Ascending aorta (tissue), 2 donors: ENCODE measurements around the gene RNF166. TPM values are rescaled to one million over a fixed set of nuclear protein-coding genes. Genes with fewer than 3 reads are reported as not detected.

ENCODE experiments used
- DNase-seq, 2 donors: peaks; one replicate each; pipeline ENCODE4 v3.0.0-alpha.2; 2019; ENCODE audit warnings: low spot score in 2 of 2
- H3K27ac ChIP-seq, 2 donors: fragments of 200-600 bp; sonication (generic); one replicate each; pipeline ENCODE4 v1.5.1; 2016 to 2017; ENCODE audit warnings: mild to moderate bottlenecking in 1 of 2
- H3K27me3 ChIP-seq: fragments of 200-600 bp; sonication (generic); one replicate; pipeline ENCODE4 v1.5.1; 2017
- H3K36me3 ChIP-seq, 2 donors: fragments of 200-600 bp; sonication (generic); one replicate each; pipeline ENCODE4 v1.5.1; 2016
- H3K4me1 ChIP-seq, 2 donors: fragments of 200-600 bp; sonication (generic); one replicate each; pipeline ENCODE4 v1.5.1; 2016 to 2017; ENCODE audit warnings: mild to moderate bottlenecking in 1 of 2
- H3K4me3 ChIP-seq, 2 donors: fragments of 200-600 bp; sonication (generic); one replicate each; pipeline ENCODE4 v1.5.1; 2016 to 2017; ENCODE audit warnings: mild to moderate bottlenecking in 1 of 2
- H3K9me3 ChIP-seq, 2 donors: fragments of 200-600 bp; sonication (generic); one replicate each; pipeline ENCODE4 v1.5.1; 2016
- intact Hi-C: fragments of 100-400 bp; cut with DNase I; formaldehyde crosslinking; loops from one replicate; pipeline ENCODE4 v1.15.1; 2023
- total RNA-seq: library from RNA; depleted of rRNA; stranded (reverse); fragments of >200 nt; gene quantifications from one replicate; pipeline ENCODE4 v1.1.0, GENCODE V29; 2016
- TF ChIP-seq, protein P1 (sequence below), 3 experiments: fragments of 200-600 bp in 2 of 3; fragments of 450-650 bp in 1 of 3; sonication (generic) in 2 of 3; IDR thresholded peaks; one replicate each; pipeline ENCODE4 v1.5.1; 2016 to 2019; ENCODE audit warnings: antibody characterized with exemption in 3 of 3, mild to moderate bottlenecking in 1 of 3, moderate library complexity in 1 of 3

Gene RNF166
- total RNA-seq, 1 donor from 2014 or later: 44.3 TPM

DNA sequence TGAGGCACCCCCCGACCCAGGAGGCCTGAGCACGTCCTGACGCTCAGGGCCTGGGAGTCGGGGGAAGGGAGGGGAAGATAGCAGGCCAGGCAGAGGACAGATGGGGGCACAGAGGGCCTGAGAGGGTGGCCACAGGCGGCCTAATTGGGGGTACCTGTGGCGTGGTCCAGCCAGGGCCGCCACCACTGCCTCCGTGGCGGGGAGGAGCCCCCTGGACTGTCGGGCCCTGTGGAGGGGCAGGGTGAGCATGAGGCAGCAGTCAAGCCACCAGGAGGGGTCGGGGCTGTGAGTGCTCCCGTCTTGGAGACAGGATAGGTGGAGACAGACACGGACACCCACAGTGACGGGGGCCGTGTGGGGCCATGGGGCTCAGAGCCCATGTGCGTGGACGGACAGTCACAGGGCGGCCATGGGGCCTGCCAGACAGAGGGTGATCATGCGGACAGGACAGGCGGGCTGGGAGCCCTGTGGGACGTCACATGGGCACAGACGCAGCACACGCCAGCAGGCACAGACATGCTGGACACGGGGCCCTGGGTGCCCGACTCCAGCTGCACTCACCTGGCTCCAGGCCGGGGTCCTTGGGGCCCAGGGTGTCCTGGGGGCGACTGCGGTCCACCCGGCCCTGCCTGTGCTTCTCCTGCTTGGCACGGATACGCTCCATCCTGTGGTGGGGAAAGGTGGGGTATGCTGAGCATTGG lies 18.8 kb upstream of the RNF166 start:
- no peak for DNase-seq
- Histone ChIP-seq H3K27ac (no peak overlapping the region), H3K9me3 (no peaks in the 10 kb centered on the region), H3K4me3 (no peak overlapping the region), H3K27me3 (no peaks in the 10 kb centered on the region), H3K36me3 (peaks cover 75 to 77% of the 10 kb centered on the region in 2 donors), H3K4me1 (no peaks in the 10 kb centered on the region)
- TF ChIP-seq, protein P1, sequence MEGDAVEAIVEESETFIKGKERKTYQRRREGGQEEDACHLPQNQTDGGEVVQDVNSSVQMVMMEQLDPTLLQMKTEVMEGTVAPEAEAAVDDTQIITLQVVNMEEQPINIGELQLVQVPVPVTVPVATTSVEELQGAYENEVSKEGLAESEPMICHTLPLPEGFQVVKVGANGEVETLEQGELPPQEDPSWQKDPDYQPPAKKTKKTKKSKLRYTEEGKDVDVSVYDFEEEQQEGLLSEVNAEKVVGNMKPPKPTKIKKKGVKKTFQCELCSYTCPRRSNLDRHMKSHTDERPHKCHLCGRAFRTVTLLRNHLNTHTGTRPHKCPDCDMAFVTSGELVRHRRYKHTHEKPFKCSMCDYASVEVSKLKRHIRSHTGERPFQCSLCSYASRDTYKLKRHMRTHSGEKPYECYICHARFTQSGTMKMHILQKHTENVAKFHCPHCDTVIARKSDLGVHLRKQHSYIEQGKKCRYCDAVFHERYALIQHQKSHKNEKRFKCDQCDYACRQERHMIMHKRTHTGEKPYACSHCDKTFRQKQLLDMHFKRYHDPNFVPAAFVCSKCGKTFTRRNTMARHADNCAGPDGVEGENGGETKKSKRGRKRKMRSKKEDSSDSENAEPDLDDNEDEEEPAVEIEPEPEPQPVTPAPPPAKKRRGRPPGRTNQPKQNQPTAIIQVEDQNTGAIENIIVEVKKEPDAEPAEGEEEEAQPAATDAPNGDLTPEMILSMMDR (IDR thresholded peaks at IDR 0.05): no peak
- intact Hi-C loops: no loop called here

- no peak for DNase-seq
- H3K36me3 ChIP-seq: peaks cover 85 to 88% of the 10 kb centered on the region in 2 donors
Observed at GRCh38 chr16:88723911-88724310, 17.7 kb upstream of the RNF166 start.

DNA sequence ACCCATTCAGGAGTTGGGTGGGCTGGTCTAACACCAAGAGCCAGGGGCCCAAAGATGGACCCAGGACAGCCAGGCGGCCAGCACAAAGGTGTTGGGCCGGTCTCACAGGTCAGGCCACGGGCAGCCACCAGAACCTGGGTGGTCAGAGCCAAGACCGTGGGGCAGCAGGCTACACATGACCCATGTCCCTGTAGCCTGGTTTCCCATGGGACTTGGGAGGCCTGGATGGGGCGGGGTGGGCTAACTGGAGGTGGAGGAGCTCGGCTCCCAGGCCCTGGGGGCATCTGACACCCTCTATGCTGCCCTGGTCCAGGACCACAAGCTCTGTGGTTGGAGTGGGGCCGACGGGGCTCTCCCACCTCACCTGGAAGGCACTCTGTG lies 17.3 kb upstream of the RNF166 start:
- DNase-seq: no peak
- TF ChIP-seq, protein P1 (IDR thresholded peaks at IDR 0.05): no peak
- Histone ChIP-seq H3K4me3 (no peak overlapping the region), H3K27ac (no peak overlapping the region), H3K4me1 (no peaks in the 10 kb centered on the region), H3K36me3 (peaks cover 89 to 92% of the 10 kb centered on the region in 2 donors), H3K9me3 (no peaks in the 10 kb centered on the region), H3K27me3 (no peaks in the 10 kb centered on the region)
- intact Hi-C loops: no loop called here

More at GRCh38 chr16:88723911-88724310, 17.7 kb upstream of the RNF166 start:
- Histone ChIP-seq H3K4me3 (no peak overlapping the region), H3K9me3 (no peaks in the 10 kb centered on the region), H3K4me1 (no peaks in the 10 kb centered on the region), H3K27ac (no peak overlapping the region), H3K27me3 (no peaks in the 10 kb centered on the region)
- TF ChIP-seq, protein P1 (IDR thresholded peaks at IDR 0.05): no peak
- intact Hi-C loops: no loop called here

DNA sequence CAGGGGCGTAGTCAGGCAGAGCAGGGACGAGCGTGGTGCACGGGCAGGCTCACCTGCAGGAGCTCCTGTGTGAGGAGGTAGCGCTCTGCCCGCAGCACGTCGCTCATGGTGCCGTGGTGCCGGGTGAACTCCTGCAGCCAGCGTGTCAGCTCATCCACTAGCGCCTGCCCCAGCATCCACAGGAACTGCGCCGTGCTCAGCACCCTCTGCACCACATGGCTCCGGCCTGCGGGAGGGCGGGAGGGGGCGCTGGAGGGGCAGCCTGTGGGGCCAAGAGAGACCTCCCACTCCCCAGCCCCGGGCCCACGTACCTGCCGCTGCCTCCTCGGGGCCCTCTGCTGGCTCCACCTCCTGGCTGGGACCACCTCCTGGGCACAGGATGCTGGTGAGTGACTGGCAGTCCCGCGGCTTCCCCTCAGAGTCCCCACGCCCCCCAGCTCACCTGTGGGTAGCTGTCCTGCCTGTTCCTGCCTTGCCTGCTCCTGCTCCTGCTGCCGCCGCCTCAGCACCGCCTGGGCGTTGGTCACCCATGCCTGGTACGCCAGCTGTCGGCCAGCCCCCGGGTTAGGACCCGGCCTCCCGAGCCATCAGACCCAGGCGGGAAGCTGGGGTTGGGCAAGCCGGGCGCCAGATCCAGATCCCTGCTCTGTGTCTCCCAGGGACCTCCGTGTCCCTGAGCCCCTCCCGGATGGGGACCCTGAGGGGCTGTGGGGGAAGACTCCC lies 16.7 kb upstream of the RNF166 start:
- DNase-seq: no peak
- intact Hi-C loops: no loop called here
- Histone ChIP-seq H3K27ac (no peak overlapping the region), H3K36me3 (peaks cover 89 to 95% of the 10 kb centered on the region in 2 donors), H3K27me3 (no peaks in the 10 kb centered on the region), H3K4me3 (no peak overlapping the region), H3K9me3 (no peaks in the 10 kb centered on the region), H3K4me1 (no peaks in the 10 kb centered on the region)
- TF ChIP-seq, protein P1 (IDR thresholded peaks at IDR 0.05): no peak

- no peak for DNase-seq
- Histone ChIP-seq H3K4me3 (no peak overlapping the region), H3K27ac (no peak overlapping the region), H3K4me1 (no peaks in the 10 kb centered on the region), H3K9me3 (no peaks in the 10 kb centered on the region), H3K36me3 (peaks cover 81 to 99% of the 10 kb centered on the region in 2 donors), H3K27me3 (no peaks in the 10 kb centered on the region)
- intact Hi-C loops: no loop called here
- TF ChIP-seq, protein P1 (IDR thresholded peaks at IDR 0.05): no peak
Observed at GRCh38 chr16:88721815-88722755, 15.9 kb upstream of the RNF166 start.
